ENCODE results near the gene D2HGDH.
"Not testable (repeated sequence)": the region's sequence is repeated elsewhere in the genome, so short reads cannot be mapped to it uniquely, and the experiment has no call there.

Gene D2HGDH

DNA sequence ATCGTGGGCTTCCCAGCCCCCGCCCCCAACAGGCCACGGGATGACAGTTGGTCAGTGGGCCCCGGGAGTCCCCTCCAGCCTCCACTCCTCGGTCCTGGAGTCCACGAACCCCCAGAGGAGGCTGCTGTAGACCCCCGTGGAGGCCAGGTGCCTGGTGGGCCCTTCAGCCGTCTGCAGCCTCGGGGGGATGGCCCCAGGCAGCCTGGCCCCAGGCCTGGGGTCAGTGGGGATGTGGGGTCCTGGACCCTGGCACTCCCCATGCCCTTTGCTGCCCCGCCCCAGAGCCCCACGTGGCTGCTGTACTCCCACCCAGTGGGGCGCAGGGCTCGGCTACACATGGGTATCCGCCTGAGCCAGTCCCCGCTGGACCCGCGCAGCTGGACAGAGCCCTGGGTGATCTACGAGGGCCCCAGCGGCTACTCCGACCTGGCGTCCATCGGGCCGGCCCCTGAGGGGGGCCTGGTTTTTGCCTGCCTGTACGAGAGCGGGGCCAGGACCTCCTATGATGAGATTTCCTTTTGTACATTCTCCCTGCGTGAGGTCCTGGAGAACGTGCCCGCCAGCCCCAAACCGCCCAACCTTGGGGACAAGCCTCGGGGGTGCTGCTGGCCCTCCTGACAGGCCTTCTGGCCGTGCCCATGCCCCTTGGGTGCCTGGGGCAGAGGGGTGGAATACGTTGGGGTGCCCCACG lies 82.1 kb downstream of the D2HGDH start:
- in situ Hi-C loops (cut with HindIII; ENCODE audit: low sequenced_read_pairs) = no loop called here

DNA sequence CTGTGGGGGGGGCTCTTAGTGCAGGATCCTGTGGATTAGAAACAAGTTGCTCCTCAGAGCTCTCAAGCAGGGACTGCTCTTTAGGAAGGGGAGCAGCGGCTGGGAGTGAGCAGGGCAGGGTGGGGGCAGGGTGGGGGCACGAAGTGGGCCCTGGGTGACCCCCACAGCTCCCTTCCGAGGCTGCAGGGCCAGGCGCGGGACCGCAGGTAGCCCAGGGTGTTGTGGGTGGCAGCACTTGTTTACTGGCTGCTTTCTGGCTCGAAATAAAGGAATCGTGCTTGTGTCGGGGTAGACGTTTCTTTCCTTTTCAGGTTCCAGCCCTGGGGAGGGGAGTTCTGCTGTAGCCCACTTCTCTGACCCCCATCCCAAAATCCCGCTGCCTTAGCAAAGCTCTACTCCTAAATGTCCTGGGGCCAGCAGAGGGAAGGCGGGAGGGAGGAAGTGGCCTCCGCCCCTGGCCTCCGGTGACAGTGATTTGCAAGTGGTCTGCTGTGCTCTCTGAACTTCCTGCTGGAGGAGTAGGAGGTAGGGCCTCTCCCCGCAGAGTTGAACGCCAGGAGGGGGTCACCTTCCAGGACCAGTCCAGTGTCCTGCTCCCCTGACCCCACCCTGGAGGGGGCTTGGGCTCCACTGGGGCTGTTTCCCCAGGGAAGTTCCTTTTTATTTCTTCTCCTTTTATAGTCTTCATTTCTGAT lies 82.8 kb downstream of the D2HGDH start:
- no peak overlapping the region for H3K4me3 ChIP-seq (ENCODE audit: low read depth, low read length)
- no peak for DNase-seq (ENCODE audit: low read depth, low spot score)
- in situ Hi-C loops (cut with HindIII; ENCODE audit: low sequenced_read_pairs) = no loop called here
- TF ChIP-seq, protein P1, sequence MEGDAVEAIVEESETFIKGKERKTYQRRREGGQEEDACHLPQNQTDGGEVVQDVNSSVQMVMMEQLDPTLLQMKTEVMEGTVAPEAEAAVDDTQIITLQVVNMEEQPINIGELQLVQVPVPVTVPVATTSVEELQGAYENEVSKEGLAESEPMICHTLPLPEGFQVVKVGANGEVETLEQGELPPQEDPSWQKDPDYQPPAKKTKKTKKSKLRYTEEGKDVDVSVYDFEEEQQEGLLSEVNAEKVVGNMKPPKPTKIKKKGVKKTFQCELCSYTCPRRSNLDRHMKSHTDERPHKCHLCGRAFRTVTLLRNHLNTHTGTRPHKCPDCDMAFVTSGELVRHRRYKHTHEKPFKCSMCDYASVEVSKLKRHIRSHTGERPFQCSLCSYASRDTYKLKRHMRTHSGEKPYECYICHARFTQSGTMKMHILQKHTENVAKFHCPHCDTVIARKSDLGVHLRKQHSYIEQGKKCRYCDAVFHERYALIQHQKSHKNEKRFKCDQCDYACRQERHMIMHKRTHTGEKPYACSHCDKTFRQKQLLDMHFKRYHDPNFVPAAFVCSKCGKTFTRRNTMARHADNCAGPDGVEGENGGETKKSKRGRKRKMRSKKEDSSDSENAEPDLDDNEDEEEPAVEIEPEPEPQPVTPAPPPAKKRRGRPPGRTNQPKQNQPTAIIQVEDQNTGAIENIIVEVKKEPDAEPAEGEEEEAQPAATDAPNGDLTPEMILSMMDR (IDR thresholded peaks at IDR 0.05; ENCODE audit: low read depth, low read length) = no peak

More for the DNA sequence above, 82.1 kb downstream of the D2HGDH start:
- H3K4me3 ChIP-seq (ENCODE audit: low read depth, low read length) = no peak overlapping the region
- TF ChIP-seq, protein P1 (IDR thresholded peaks at IDR 0.05; ENCODE audit: low read depth, low read length) = no peak
- no peak for DNase-seq (ENCODE audit: low read depth, low spot score)

DNA sequence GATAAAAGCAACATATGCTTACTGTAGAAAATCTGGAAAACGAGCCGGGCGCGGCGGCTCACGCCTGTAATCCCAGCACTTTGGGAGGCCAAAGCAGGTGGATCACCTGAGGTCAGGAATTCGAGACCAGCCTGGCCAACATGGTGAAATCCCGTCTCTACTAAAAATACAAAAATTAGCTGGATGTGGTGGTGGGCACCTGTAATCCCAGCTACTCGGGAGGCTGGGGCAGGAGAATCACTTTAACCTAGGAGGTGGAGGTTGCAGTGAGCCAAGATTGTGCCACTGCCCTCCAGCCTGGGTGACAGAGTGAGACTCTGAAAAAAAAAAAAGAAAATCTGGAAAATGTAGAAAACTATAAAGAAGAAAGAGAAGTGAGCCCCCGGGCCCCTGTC lies 83.4 kb downstream of the D2HGDH start:
- in situ Hi-C loops (cut with HindIII; ENCODE audit: low sequenced_read_pairs); DNase-seq (ENCODE audit: low read depth, low spot score): not testable (repeated sequence)

More for the DNA sequence above, 83.4 kb downstream of the D2HGDH start:
- H3K4me3 ChIP-seq (ENCODE audit: low read depth, low read length) = not testable (repeated sequence)

All from astrocyte of the spinal cord (primary cell).